Uterus (tissue), 4 donors: ENCODE results near the gene GTF3C4. TPM values are rescaled to one million over a fixed set of nuclear protein-coding genes. Genes with fewer than 3 reads are reported as not detected.

ENCODE experiments used
- DNase-seq, 2 donors: peaks; one replicate each; pipeline ENCODE4 v3.0.0-alpha.2; 2019 to 2020
- H3K27ac ChIP-seq, 2 donors: fragments of 200-600 bp; sonication (generic); 1 replicate in 1 of 2; 2 replicates in 1 of 2; pipeline ENCODE4 v1.5.1; 2016 to 2018
- H3K27me3 ChIP-seq, 2 donors: fragments of 200-600 bp; sonication (generic); one replicate each; pipeline ENCODE4 v1.5.1; 2018 to 2019; ENCODE audit warnings: control low read depth in 1 of 2
- H3K36me3 ChIP-seq, 2 donors: fragments of 200-600 bp; sonication (generic); one replicate each; pipeline ENCODE4 v1.5.1; 2019; ENCODE audit warnings: control low read depth in 1 of 2
- H3K4me1 ChIP-seq, 2 donors: fragments of 200-600 bp; sonication (generic); one replicate each; pipeline ENCODE4 v1.5.1; 2018 to 2019; ENCODE audit warnings: control low read depth in 1 of 2
- H3K4me3 ChIP-seq, 2 donors: fragments of 200-600 bp; sonication (generic); 1 replicate in 1 of 2; 2 replicates in 1 of 2; pipeline ENCODE4 v1.5.1; 2018 to 2019; ENCODE audit warnings: mild to moderate bottlenecking in 1 of 2
- H3K9me3 ChIP-seq, 2 donors: fragments of 200-600 bp; sonication (generic); one replicate each; pipeline ENCODE4 v1.5.1; 2019; ENCODE audit warnings: control low read depth in 1 of 2
- CTCF ChIP-seq, 4 experiments: fragments of 200-600 bp in 2 of 4; fragments of 450-650 bp in 2 of 4; sonication (generic) in 2 of 4; IDR thresholded peaks; one replicate each; pipeline ENCODE4 v1.5.1; 2016 to 2019; ENCODE audit warnings: antibody characterized with exemption in 4 of 4, mild to moderate bottlenecking in 2 of 4, moderate library complexity in 1 of 4
- POLR2A ChIP-seq, 2 donors: fragments of 450-650 bp; IDR thresholded peaks; one replicate each; pipeline ENCODE4 v1.6.1; 2016; ENCODE audit warnings: antibody characterized with exemption in 2 of 2, mild to moderate bottlenecking in 1 of 2, moderate library complexity in 1 of 2
- intact Hi-C: fragments of 100-400 bp; cut with DNase I; formaldehyde crosslinking; loops from one replicate; pipeline ENCODE4 v1.15.1; 2023; ENCODE audit warnings: low total_unique reads
- total RNA-seq, 4 donors: library from RNA; depleted of rRNA in 3 of 4; stranded (reverse); fragments of >200 nt in 3 of 4; gene quantifications; one replicate each; pipeline versions ENCODE4 v1.1.0 to v1.2.4, GENCODE V29; 2014 to 2023
- donor health status: DM: yes; HTN: yes; CAD: no.

The GTF3C4 gene
- total RNA-seq, 4 donors from 2014 or later = 3.2 to 27.8 (median 10.5) TPM

GRCh38 chr9:132677976-132678375 lies 7.7 kb downstream of the GTF3C4 start:
- Histone ChIP-seq H3K27ac (no peak overlapping the region), H3K4me1 (no peaks in the 10 kb centered on the region), H3K9me3 (no peaks in the 10 kb centered on the region), H3K27me3 (no peaks in the 10 kb centered on the region), H3K36me3 (no peaks in the 10 kb centered on the region), H3K4me3 (no peak overlapping the region)
- TF ChIP-seq CTCF (IDR thresholded peaks at IDR 0.05) (no peak), POLR2A (IDR thresholded peaks at IDR 0.05) (no peak)
- no peak for DNase-seq
- intact Hi-C loops = no loop called here

- no peak overlapping the region for H3K4me3 ChIP-seq
- no peaks in the 10 kb centered on the region for H3K36me3 ChIP-seq
- TF ChIP-seq POLR2A (IDR thresholded peaks at IDR 0.05) (no peak), CTCF (IDR thresholded peaks at IDR 0.05) (no peak)
- H3K27ac ChIP-seq = no peak overlapping the region
- no peaks in the 10 kb centered on the region for H3K9me3 ChIP-seq
- H3K4me1 ChIP-seq = no peaks in the 10 kb centered on the region
- intact Hi-C loops = no loop called here
- no peak for DNase-seq
- no peaks in the 10 kb centered on the region for H3K27me3 ChIP-seq
These were observed 9.8 kb downstream of the GTF3C4 start for GRCh38 chr9:132679946-132680625.

- Histone ChIP-seq H3K27me3 (no peaks in the 10 kb centered on the region), H3K27ac (no peak overlapping the region), H3K36me3 (no peaks in the 10 kb centered on the region), H3K4me3 (no peak overlapping the region), H3K9me3 (no peaks in the 10 kb centered on the region), H3K4me1 (no peaks in the 10 kb centered on the region)
- intact Hi-C loops = no loop called here
- no peak for DNase-seq
- TF ChIP-seq POLR2A (IDR thresholded peaks at IDR 0.05) (no peak), CTCF (IDR thresholded peaks at IDR 0.05) (no peak)
These were observed 11.3 kb downstream of the GTF3C4 start for GRCh38 chr9:132681561-132681960.

GRCh38 chr9:132683873-132684272 lies 13.6 kb downstream of the GTF3C4 start:
- Histone ChIP-seq H3K27me3 (no peaks in the 10 kb centered on the region), H3K36me3 (no peaks in the 10 kb centered on the region), H3K9me3 (no peaks in the 10 kb centered on the region), H3K27ac (no peak overlapping the region), H3K4me1 (no peaks in the 10 kb centered on the region), H3K4me3 (no peak overlapping the region)
- intact Hi-C loops = no loop called here
- no peak for TF ChIP-seq POLR2A (IDR thresholded peaks at IDR 0.05)
- no peak for TF ChIP-seq CTCF (IDR thresholded peaks at IDR 0.05)
- DNase-seq = no peak

GRCh38 chr9:132690696-132691095 lies 20.4 kb downstream of the GTF3C4 start:
- intact Hi-C loops = no loop called here
- H3K4me1 ChIP-seq = no peaks in the 10 kb centered on the region
- H3K4me3 ChIP-seq = no peak overlapping the region
- no peaks in the 10 kb centered on the region for H3K9me3 ChIP-seq
- no peaks in the 10 kb centered on the region for H3K36me3 ChIP-seq
- no peak for DNase-seq
- no peaks in the 10 kb centered on the region for H3K27me3 ChIP-seq
- H3K27ac ChIP-seq = no peak overlapping the region
- TF ChIP-seq CTCF (IDR thresholded peaks at IDR 0.05) = no peak
- no peak for TF ChIP-seq POLR2A (IDR thresholded peaks at IDR 0.05)
